Coronary artery (tissue), 2 donors: ENCODE results near the gene NME1.
"Not testable (repeated sequence)": the region's sequence is repeated elsewhere in the genome, so short reads cannot be mapped to it uniquely, and the experiment has no call there.

Experiments
- DNase-seq: peaks from one replicate; pipeline ENCODE4 v3.0.0-alpha.2; 2017; ENCODE audit warnings: low spot score
- H3K27ac ChIP-seq, 2 donors: fragments of 200-600 bp; sonication (generic); one replicate each; pipeline ENCODE4 v1.5.1; 2016 to 2019
- H3K4me3 ChIP-seq: fragments of 200-600 bp; sonication (generic); 2 replicates; pipeline ENCODE4 v1.5.1; 2016; ENCODE audit warnings: mild to moderate bottlenecking, moderate library complexity
- CTCF ChIP-seq: fragments of 200-600 bp; sonication (generic); IDR thresholded peaks from one replicate; pipeline ENCODE4 v1.5.1; 2019; ENCODE audit warnings: antibody characterized with exemption

NME1 gene

GRCh38 chr17:51165680-51166197 is 12.4 kb downstream of the NME1 start:
- H3K27ac ChIP-seq = peak overlapping the region; percentile 92 to 93
- no peak for DNase-seq
- no peak for TF ChIP-seq CTCF
- H3K4me3 ChIP-seq = peak overlapping the region; percentile 88

GRCh38 chr17:51166198-51166986 is 13.0 kb downstream of the NME1 start, which contains the start of gene NME2:
Gene NME2 (plus strand): TSS chr17:51166411. CDS start chr17:51166831, 420 bp downstream.
- no peak for TF ChIP-seq CTCF
- H3K27ac ChIP-seq = peak within 1 kb of the TSS; percentile 92 to 93
- H3K4me3 ChIP-seq = peak within 1 kb of the TSS; percentile 88
- peak; percentile 92 for DNase-seq

- TF ChIP-seq CTCF = no peak
- Histone ChIP-seq H3K27ac (peak overlapping the region; percentile 21 to 92), H3K4me3 (peak overlapping the region; percentile 88)
- DNase-seq = no peak
Measured at GRCh38 chr17:51166987-51167931, 13.9 kb downstream of the NME1 start.

GRCh38 chr17:51169340-51169739 is 16.0 kb downstream of the NME1 start:
- Histone ChIP-seq H3K27ac (no peak overlapping the region), H3K4me3 (no peak overlapping the region)
- TF ChIP-seq CTCF = no peak
- DNase-seq = no peak

GRCh38 chr17:51170736-51171135 is 17.4 kb downstream of the NME1 start:
- TF ChIP-seq CTCF = no peak
- DNase-seq = no peak
- no peak overlapping the region for H3K27ac ChIP-seq
- no peak overlapping the region for H3K4me3 ChIP-seq

GRCh38 chr17:51172030-51172429 is 18.7 kb downstream of the NME1 start:
- not testable (repeated sequence) for DNase-seq, H3K4me3 ChIP-seq, H3K27ac ChIP-seq

GRCh38 chr17:51180486-51180885 is 27.1 kb downstream of the NME1 start:
- DNase-seq = no peak
- no peak overlapping the region for H3K27ac ChIP-seq
- no peak for TF ChIP-seq CTCF
- H3K4me3 ChIP-seq = no peak overlapping the region
